WTC11 (cell line): Measurements from ENCODE around the gene SYCE3. TPM values are rescaled to one million over a fixed set of nuclear protein-coding genes. Genes with fewer than 3 reads are reported as not detected.

ENCODE experiments used
- ATAC-seq: fragments of 200-7000 bp; cut with Tn5 transposase; 2 replicates; pipeline ENCODE4 v1.10.0; 2021; ENCODE audit warnings: mild to moderate bottlenecking, moderate library complexity
- CTCF ChIA-PET: fragments of 300-600 bp; sonication (Branson Sonifier 250); formaldehyde crosslinking; loops from one replicate; lab custom pipeline; 2021; ENCODE audit warnings: antibody characterized with exemption; lab: Charles Lee
- POLR2A ChIA-PET: fragments of 350-600 bp; sonication (Branson Sonifier 250); formaldehyde crosslinking; loops from one replicate; lab custom pipeline; 2021; ENCODE audit warnings: antibody characterized with exemption; lab: Charles Lee
- DNase-seq: peaks from one replicate; pipeline ENCODE4 v3.0.0; 2021; ENCODE audit warnings: low spot score
- H3K27ac Mint-ChIP-seq: 2 replicates; pipeline ENCODE4 v1.8.0; 2021; ENCODE audit warnings: mixed read lengths
- H3K27me3 Mint-ChIP-seq: 2 replicates; pipeline ENCODE4 v1.8.0; 2021; ENCODE audit warnings: low read depth, mild to moderate bottlenecking, moderate library complexity, mixed read lengths
- H3K36me3 Mint-ChIP-seq: 2 replicates; pipeline ENCODE4 v1.8.0; 2021; ENCODE audit warnings: mixed read lengths
- H3K4me1 Mint-ChIP-seq: 2 replicates; pipeline ENCODE4 v1.8.0; 2022; ENCODE audit warnings: mixed read lengths
- H3K4me3 Mint-ChIP-seq: 2 replicates; pipeline ENCODE4 v1.8.0; 2021; ENCODE audit warnings: mild to moderate bottlenecking, moderate library complexity, mixed read lengths
- H3K9me3 Mint-ChIP-seq: 2 replicates; pipeline ENCODE4 v1.8.0; 2021; ENCODE audit warnings: mixed read lengths
- ETV6 ChIP-seq: sonication (generic); formaldehyde crosslinking; IDR thresholded peaks from 2 replicates; pipeline ENCODE4 v1.8.1; 2022; ENCODE audit warnings: mild to moderate bottlenecking, missing genetic modification reagents
- GTF2I ChIP-seq: fragments of 250-450 bp; sonication (Bioruptor Pico); conservative IDR thresholded peaks from 2 replicates; pipeline ENCODE4 v1.4.0; 2021; ENCODE audit warnings: mild to moderate bottlenecking
- HMGA2 ChIP-seq: fragments of 250-450 bp; sonication (Bioruptor Pico); IDR thresholded peaks from 2 replicates; pipeline ENCODE4 v1.4.0; 2021; ENCODE audit warnings: mild to moderate bottlenecking, moderate library complexity
- JAZF1 ChIP-seq: fragments of 250-450 bp; sonication (Bioruptor Pico); IDR thresholded peaks from 2 replicates; pipeline ENCODE4 v1.9.0; 2021; ENCODE audit warnings: moderate library complexity, mild to moderate bottlenecking, inconsistent platforms
- MAX ChIP-seq: sonication (generic); formaldehyde crosslinking; IDR thresholded peaks from 2 replicates; pipeline ENCODE4 v1.8.0; 2022; ENCODE audit warnings: mild to moderate bottlenecking, missing genetic modification reagents
- MLX ChIP-seq: sonication (generic); formaldehyde crosslinking; IDR thresholded peaks from 2 replicates; pipeline ENCODE4 v1.8.1; 2023; ENCODE audit warnings: mild to moderate bottlenecking, missing genetic modification reagents, moderate library complexity
- NFATC4 ChIP-seq: fragments of 250-450 bp; sonication (Bioruptor Pico); IDR thresholded peaks from 2 replicates; pipeline ENCODE4 v1.9.0; 2021; ENCODE audit warnings: mild to moderate bottlenecking
- RORB ChIP-seq: fragments of 250-450 bp; sonication (Bioruptor Pico); IDR thresholded peaks from 2 replicates; pipeline ENCODE4 v1.9.0; 2021; ENCODE audit warnings: mild to moderate bottlenecking
- SP1 ChIP-seq: sonication (generic); formaldehyde crosslinking; conservative IDR thresholded peaks from 2 replicates; pipeline ENCODE4 v1.8.1; 2022; ENCODE audit warnings: missing genetic modification reagents
- TP53 ChIP-seq: sonication (generic); formaldehyde crosslinking; IDR thresholded peaks from 2 replicates; pipeline ENCODE4 v1.8.1; 2023; ENCODE audit warnings: mild to moderate bottlenecking, missing genetic modification reagents
- ZNF416 ChIP-seq: fragments of 250-450 bp; sonication (Bioruptor Pico); IDR thresholded peaks from 2 replicates; pipeline ENCODE4 v1.9.0; 2021; ENCODE audit warnings: mild to moderate bottlenecking, inconsistent platforms
- ZNF425 ChIP-seq: fragments of 250-450 bp; sonication (Bioruptor Pico); conservative IDR thresholded peaks from 2 replicates; pipeline ENCODE4 v1.9.0; 2021; ENCODE audit warnings: mild to moderate bottlenecking
- total RNA-seq: library from RNA; stranded (reverse); gene quantifications from 3 replicates; pipeline ENCODE4 v1.2.3, GENCODE V29; 2021
- TF ChIP-seq, protein P1 (sequence below): sonication (generic); formaldehyde crosslinking; IDR thresholded peaks from 2 replicates; pipeline ENCODE4 v1.8.0; 2022; ENCODE audit warnings: missing genetic modification reagents
- TF ChIP-seq, protein P2 (sequence below): sonication (generic); formaldehyde crosslinking; IDR thresholded peaks from 2 replicates; pipeline ENCODE4 v1.8.1; 2023; ENCODE audit warnings: mild to moderate bottlenecking, missing genetic modification reagents
- TF ChIP-seq, protein P3 (sequence below): sonication (generic); formaldehyde crosslinking; IDR thresholded peaks from 2 replicates; pipeline ENCODE4 v1.8.0; 2023; ENCODE audit warnings: missing genetic modification reagents
- TF ChIP-seq, protein P4 (sequence below): sonication (generic); formaldehyde crosslinking; IDR thresholded peaks from 2 replicates; pipeline ENCODE4 v1.8.0; 2023; ENCODE audit warnings: mild to moderate bottlenecking, missing genetic modification reagents

The SYCE3 gene
- total RNA-seq, 1 experiment from 2014 or later, result 0.46 TPM

- TF ChIP-seq, protein P1, sequence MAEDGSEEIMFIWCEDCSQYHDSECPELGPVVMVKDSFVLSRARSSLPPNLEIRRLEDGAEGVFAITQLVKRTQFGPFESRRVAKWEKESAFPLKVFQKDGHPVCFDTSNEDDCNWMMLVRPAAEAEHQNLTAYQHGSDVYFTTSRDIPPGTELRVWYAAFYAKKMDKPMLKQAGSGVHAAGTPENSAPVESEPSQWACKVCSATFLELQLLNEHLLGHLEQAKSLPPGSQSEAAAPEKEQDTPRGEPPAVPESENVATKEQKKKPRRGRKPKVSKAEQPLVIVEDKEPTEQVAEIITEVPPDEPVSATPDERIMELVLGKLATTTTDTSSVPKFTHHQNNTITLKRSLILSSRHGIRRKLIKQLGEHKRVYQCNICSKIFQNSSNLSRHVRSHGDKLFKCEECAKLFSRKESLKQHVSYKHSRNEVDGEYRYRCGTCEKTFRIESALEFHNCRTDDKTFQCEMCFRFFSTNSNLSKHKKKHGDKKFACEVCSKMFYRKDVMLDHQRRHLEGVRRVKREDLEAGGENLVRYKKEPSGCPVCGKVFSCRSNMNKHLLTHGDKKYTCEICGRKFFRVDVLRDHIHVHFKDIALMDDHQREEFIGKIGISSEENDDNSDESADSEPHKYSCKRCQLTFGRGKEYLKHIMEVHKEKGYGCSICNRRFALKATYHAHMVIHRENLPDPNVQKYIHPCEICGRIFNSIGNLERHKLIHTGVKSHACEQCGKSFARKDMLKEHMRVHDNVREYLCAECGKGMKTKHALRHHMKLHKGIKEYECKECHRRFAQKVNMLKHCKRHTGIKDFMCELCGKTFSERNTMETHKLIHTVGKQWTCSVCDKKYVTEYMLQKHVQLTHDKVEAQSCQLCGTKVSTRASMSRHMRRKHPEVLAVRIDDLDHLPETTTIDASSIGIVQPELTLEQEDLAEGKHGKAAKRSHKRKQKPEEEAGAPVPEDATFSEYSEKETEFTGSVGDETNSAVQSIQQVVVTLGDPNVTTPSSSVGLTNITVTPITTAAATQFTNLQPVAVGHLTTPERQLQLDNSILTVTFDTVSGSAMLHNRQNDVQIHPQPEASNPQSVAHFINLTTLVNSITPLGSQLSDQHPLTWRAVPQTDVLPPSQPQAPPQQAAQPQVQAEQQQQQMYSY (CRISPR knock-in tag), result 0 out of 2 replicates have a peak, but pooled peaks have one; percentile 18
- no peak for TF ChIP-seq ETV6 (CRISPR knock-in tag)
- TF ChIP-seq, all 79 proteins: peak for 1
- Mint-ChIP-seq H3K36me3 (no peaks in the 10 kb centered on the region), H3K27ac (no peak overlapping the region), H3K4me3 (peak overlapping the region; percentile 59), H3K9me3 (no peaks in the 10 kb centered on the region), H3K27me3 (peaks cover 67% of the 10 kb centered on the region), H3K4me1 (peaks cover 12% of the 10 kb centered on the region; the same call in 1 of the 2 replicates)
- ATAC-seq (no peak), DNase-seq (no peak)
- CTCF ChIA-PET, result interaction anchor here (0.6 to 1.8 kb wide), 7 partner anchors 11 to 325 kb away, joined by 3 to 9 read pairs (median 4); partner anchors contain the start of genes SCO2 and SYCE3
- POLR2A ChIA-PET, result interaction anchor here (1.2 kb wide), 1 partner anchor 19 kb away, joined by 4 read pairs; the partner anchor contains the start of gene CHKB
Observed at GRCh38 chr22:50600967-50601668, 38.4 kb upstream of the SYCE3 start.

DNA sequence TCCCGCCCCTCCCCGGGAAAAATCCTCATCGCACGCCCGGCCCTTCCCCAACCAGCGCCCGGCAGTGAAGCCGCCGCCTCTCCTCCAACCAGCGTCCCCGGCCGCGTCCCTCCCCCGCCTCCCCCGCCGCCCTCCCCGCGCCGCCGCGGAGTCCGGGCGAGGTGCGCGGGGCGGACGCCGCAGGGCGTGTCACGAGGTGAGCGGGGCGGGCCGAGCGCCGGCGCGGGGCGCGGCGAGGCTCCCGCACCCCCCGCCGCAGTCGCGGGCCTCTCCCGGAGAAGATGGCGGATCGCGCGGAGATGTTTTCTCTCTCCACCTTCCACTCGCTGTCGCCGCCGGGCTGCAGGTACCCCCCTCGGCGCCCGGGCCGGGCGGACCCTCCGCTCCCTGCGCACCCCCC, 37.8 kb upstream of the SYCE3 start, which contains the start of gene MAPK8IP2:
Gene MAPK8IP2 (plus strand): TSS at position 256 of the 400 bp plus-strand sequence. CDS start 26 bp downstream, at position 282.
- no peak within 1 kb of the TSS for H3K27ac Mint-ChIP-seq
- POLR2A ChIA-PET, result no interaction called here

GRCh38 chr22:50599816-50600455, 37.2 kb upstream of the SYCE3 start:
- peak overlapping the region; percentile 62 for H3K4me3 Mint-ChIP-seq
- peak; percentile 84 for DNase-seq
- ChIA-PET CTCF (interaction anchor here (0.7 to 1.0 kb wide), 2 partner anchors 21 to 74 kb away, joined by 3 to 4 read pairs; partner anchors contain the start of gene SCO2), POLR2A (no interaction called here)
- peak; percentile 79 for ATAC-seq
- H3K27me3 Mint-ChIP-seq, result peaks cover 72% of the 10 kb centered on the region
- peaks cover 12% of the 10 kb centered on the region; the same call in 1 of the 2 replicates for H3K4me1 Mint-ChIP-seq
- no peak overlapping the region for H3K27ac Mint-ChIP-seq
- no peaks in the 10 kb centered on the region for H3K9me3 Mint-ChIP-seq
- H3K36me3 Mint-ChIP-seq, result no peaks in the 10 kb centered on the region
- TF ChIP-seq RORB (CRISPR knock-in tag) (no peak), JAZF1 (CRISPR knock-in tag) (no peak), ZNF416 (CRISPR knock-in tag) (0 out of 2 replicates have a peak, but pooled peaks have one; percentile 40), GTF2I (CRISPR knock-in tag) (no peak), NFATC4 (CRISPR knock-in tag) (no peak), ZNF425 (CRISPR knock-in tag) (no peak), HMGA2 (CRISPR knock-in tag) (no peak), SP1 (CRISPR knock-in tag) (peak; percentile 62; the same call in 1 of the 2 replicates), MAX (CRISPR knock-in tag) (peak; percentile 89; the same call in 1 of the 2 replicates), TP53 (CRISPR knock-in tag) (peak; percentile 96)
- TF ChIP-seq, protein P2, sequence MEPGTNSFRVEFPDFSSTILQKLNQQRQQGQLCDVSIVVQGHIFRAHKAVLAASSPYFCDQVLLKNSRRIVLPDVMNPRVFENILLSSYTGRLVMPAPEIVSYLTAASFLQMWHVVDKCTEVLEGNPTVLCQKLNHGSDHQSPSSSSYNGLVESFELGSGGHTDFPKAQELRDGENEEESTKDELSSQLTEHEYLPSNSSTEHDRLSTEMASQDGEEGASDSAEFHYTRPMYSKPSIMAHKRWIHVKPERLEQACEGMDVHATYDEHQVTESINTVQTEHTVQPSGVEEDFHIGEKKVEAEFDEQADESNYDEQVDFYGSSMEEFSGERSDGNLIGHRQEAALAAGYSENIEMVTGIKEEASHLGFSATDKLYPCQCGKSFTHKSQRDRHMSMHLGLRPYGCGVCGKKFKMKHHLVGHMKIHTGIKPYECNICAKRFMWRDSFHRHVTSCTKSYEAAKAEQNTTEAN, result peak; percentile 97
- TF ChIP-seq, protein P3, sequence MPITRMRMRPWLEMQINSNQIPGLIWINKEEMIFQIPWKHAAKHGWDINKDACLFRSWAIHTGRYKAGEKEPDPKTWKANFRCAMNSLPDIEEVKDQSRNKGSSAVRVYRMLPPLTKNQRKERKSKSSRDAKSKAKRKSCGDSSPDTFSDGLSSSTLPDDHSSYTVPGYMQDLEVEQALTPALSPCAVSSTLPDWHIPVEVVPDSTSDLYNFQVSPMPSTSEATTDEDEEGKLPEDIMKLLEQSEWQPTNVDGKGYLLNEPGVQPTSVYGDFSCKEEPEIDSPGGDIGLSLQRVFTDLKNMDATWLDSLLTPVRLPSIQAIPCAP, result peak; percentile 99
- TF ChIP-seq, protein P4, sequence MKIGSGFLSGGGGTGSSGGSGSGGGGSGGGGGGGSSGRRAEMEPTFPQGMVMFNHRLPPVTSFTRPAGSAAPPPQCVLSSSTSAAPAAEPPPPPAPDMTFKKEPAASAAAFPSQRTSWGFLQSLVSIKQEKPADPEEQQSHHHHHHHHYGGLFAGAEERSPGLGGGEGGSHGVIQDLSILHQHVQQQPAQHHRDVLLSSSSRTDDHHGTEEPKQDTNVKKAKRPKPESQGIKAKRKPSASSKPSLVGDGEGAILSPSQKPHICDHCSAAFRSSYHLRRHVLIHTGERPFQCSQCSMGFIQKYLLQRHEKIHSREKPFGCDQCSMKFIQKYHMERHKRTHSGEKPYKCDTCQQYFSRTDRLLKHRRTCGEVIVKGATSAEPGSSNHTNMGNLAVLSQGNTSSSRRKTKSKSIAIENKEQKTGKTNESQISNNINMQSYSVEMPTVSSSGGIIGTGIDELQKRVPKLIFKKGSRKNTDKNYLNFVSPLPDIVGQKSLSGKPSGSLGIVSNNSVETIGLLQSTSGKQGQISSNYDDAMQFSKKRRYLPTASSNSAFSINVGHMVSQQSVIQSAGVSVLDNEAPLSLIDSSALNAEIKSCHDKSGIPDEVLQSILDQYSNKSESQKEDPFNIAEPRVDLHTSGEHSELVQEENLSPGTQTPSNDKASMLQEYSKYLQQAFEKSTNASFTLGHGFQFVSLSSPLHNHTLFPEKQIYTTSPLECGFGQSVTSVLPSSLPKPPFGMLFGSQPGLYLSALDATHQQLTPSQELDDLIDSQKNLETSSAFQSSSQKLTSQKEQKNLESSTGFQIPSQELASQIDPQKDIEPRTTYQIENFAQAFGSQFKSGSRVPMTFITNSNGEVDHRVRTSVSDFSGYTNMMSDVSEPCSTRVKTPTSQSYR (CRISPR knock-in tag), result peak; percentile 96

More for the DNA sequence above, 37.8 kb upstream of the SYCE3 start, which contains the start of gene MAPK8IP2:
- H3K4me1 Mint-ChIP-seq, result peaks cover 12% of the 10 kb centered on the region; the same call in 1 of the 2 replicates
- peak within 1 kb of the TSS; percentile 62 for H3K4me3 Mint-ChIP-seq
- H3K9me3 Mint-ChIP-seq, result no peaks in the 10 kb centered on the region
- TF ChIP-seq ETV6 (CRISPR knock-in tag), result no peak
- TF ChIP-seq HMGA2 (CRISPR knock-in tag), result no peak
- TF ChIP-seq SP1 (CRISPR knock-in tag), result no peak
- TF ChIP-seq MLX, result no peak
- H3K27me3 Mint-ChIP-seq, result peaks cover 69% of the 10 kb centered on the region
- ATAC-seq, result peak; percentile 21
- CTCF ChIA-PET, result interaction anchor here (1.0 kb wide), 1 partner anchor 20 kb away, joined by 3 read pairs; no protein-coding TSS in a partner anchor
- no peak for DNase-seq
- H3K36me3 Mint-ChIP-seq, result no peaks in the 10 kb centered on the region
